GM19351 (cell line): ENCODE measurements around the gene ZNF570.
A peak's percentile ranks its signal among the peaks of the same experiment; 100 is the strongest.

Experiments
- ATAC-seq: cut with Tn5 transposase; IDR thresholded peaks from one replicate; pipeline ENCODE4 v1.9.1; 2021; ENCODE audit warnings: mild to moderate bottlenecking, moderate library complexity; ENCODE audit not compliant: unreplicated experiment

Gene ZNF570

DNA sequence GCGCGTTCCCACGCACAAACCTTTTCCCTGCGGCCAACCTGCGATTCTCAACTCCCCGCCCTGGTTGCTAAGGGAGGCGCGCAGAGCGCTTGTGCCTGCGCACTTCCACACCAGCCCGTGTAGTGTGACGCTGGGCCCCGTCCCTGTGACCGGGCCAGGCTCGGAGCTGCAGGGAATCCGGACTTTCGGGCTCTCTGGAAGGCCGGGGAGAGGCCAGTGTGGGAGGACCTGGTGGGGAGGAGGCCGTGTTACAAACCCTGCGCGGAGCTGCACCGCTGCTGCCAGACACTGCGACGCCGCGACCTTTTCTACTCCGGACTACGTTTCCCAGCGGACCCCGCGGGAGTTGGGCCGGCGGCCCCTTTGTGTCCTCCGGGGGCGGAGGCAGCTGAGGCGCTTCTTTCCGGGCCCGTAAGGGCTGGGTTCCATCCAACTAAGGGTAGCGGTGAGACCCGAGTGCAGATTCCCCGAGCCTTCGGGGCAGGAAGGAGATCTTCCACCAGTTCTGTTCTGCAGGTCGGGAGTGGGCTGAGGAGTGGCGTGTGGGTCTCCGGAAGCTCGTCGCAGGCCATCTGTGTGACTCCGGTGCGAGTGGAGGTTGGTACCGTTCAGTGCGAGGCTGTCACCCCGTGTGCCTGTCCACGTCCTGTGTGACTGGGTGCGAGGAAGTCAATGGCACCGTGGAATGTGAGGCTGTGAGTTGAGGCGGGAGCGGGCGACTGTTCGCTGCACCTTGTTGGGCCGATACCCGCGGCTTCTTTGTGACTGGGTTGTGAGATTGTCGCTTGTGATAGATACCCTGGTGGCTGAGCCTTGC lies at the start of gene ZNF570:
Gene ZNF570 (plus strand): TSS at position 396 of the 817 bp plus-strand sequence. CDS start 999 bp downstream, outside the sequence.
- peak; percentile 64 for ATAC-seq

DNA sequence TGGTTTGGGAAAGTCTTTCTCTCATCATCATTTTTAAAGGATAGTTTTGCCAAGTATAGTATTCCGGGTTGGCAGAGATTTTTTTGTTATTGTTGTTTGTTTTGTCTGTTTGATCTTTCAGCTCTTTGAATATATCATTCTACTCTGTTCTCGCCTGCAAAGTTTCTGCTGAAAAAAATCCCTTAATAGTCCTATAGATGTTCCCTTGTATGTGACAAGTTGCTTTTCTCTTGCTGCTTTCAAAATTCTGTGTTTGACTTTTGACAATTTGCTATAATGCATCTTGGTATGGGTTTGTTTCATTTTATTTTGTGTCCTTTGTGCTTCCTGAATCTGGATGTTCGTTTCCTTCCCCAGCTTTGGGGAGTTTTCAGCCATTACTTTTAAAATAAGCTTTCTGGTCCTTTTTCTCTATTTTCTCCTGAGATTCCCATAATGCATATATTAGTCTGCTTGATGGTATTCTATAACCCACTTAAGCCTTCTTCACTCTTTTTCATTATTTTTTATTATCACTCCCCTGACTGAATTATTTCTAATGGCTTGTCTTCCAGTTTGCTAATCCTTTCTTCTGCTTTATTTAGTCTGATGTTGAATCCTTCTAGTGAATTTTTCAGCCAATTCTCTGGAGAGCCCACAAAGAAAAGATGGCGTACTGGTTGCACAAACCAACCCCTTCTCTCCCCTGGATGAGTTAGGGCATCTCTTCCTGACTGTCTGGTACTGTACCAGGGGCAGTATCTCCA lies 16.5 kb upstream of the ZNF570 start:
- no peak for ATAC-seq

DNA sequence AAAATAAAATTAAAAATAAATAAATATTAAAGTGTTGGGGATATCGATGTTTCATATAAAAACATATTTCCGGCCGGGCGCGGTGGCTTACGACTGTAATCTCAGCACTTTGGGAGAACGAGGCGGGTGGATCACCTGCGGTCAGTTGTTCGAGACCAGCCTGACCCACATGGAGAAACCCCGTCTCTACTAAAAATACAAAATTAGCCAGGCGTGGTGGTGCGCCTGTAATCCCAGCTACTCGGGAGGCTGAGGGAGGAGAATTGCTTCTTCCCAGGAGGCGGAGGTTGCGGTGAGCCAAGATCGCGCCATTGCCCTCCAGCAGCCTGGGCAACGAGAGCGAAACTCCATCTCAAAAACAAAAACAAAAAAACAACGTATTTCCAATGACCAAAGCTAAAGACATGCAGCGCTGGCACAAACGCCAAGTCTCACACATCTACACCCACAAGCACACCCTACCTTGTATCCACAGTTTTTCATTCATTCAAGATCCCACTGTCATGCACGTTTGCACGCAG lies 2.8 kb upstream of the ZNF570 start:
- ATAC-seq, result no peak

DNA sequence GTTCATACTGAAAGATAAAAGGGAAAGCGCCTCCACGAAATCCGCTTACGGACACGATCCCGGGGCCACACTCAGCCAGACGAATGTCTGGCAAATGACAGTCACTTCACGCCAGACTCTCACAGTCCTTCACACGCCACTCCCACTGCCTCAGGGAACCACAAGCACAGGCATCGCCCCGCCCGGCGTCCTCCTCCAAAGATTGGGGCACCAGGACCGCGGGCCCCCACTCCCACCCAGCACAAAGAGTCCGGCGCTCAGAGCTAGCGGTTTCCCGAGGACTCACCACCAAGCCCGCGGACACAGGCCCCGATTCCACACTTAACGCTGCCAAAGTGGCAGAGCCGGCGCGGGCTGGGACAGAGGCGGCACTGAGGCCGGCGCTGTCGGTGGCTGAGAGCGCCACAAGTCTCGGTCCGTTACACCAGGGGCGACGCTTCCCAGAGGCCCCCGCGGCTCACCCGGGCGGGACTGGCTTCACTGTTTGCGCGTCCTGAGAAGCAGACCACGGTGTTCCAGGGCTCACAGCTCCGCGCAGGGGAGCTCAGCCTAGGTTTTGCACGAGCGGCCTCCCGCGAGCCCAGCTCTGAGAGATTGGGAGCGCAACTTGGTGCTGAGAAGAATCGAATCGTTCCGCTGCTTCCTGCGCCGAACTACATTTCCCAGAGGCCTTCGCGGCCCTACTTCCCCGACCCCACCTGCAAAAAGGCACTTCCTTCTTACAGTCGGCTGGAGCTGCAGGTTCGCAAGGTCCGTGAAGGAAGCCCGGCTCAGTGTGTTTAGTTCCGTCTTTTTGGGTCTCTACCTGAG lies 2.2 kb upstream of the ZNF570 start, which contains the start of gene ZNF569:
Gene ZNF569 (minus strand): TSS at position 647 of the 810 bp plus-strand sequence. CDS start 22,523 bp downstream, outside the sequence.
- peak; percentile 61 for ATAC-seq

DNA sequence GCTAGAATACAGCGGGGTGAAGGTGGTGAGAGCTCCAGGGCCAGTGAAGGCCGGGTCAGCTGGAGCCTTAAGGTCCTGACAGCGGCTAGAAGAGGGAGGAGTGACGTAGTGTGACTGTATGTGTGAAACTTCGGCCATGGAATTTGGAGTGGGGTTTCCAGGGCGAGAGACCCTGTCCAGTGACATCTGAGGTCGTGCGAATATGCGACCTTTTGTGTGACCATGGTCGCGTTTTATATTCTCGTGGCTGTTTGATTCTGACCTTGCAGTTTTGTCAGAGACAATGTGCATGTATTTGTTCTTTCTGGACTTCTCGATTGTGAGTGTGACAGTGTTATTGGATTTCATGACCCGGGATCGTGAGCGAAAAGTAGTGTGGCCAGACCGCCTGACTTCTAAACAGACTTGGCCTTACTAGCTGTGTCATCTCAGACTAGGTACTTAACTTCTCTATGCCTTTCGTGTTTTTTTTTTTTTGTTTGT lies 1.5 kb upstream of the ZNF570 start:
- ATAC-seq, result no peak

DNA sequence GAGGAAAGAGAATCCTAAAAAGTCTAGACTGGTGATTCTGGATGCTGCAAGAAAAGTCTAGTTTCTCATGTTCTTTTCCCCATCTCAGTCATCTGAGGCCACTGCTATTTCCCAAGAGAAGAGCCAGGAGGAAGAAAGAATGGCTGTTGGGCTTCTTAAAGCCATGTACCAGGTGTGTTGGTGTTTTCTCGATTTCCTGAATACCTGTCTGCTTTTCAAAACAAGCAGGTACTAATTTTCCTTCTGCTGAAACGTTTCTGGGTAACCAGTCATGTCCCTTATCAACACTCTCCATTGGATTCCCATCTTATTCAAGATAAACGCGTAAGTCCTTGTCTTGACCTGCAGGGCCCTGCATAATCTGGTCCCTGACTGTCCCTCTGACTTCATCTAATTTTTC lies 1.1 kb downstream of the ZNF570 start:
- no peak for ATAC-seq

DNA sequence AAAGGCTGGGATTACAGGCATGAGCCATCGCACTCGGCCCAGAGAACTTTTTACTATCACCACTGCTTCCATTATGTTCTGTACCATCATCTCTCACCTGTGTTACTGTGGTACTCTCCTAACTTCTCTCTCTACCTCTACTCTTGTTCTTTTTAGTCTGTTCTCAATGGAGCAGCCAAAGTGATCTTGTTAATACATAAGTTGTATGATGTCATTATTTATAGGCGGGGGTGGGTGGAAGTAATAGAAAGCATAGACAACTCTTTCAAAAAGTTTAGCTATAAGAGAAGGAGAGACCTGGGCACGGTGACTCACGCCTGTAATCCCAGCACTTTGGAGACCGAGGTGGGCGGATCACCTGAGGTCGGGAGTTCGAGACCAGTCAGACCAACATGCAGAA lies 3.0 kb downstream of the ZNF570 start:
- no peak for ATAC-seq

DNA sequence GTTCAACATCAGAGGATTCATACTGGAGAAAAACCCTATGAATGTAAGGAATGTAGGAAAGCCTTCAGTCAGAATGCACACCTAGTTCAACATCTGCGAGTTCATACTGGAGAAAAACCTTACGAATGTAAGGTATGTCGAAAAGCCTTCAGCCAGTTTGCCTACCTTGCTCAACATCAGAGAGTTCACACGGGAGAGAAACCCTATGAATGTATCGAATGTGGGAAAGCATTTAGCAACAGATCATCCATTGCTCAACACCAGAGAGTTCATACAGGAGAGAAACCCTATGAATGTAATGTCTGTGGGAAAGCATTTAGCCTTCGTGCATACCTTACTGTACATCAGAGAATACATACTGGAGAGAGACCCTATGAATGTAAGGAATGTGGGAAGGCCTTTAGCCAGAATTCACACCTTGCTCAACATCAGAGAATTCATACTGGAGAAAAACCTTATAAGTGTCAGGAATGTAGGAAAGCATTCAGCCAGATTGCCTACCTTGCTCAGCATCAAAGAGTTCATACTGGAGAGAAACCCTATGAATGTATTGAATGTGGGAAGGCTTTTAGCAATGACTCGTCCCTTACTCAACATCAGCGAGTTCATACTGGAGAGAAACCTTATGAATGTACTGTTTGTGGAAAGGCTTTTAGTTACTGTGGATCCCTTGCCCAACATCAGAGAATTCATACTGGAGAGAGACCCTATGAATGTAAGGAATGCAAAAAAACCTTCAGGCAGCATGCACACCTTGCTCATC lies 15.4 kb downstream of the ZNF570 start:
- ATAC-seq, result no peak

DNA sequence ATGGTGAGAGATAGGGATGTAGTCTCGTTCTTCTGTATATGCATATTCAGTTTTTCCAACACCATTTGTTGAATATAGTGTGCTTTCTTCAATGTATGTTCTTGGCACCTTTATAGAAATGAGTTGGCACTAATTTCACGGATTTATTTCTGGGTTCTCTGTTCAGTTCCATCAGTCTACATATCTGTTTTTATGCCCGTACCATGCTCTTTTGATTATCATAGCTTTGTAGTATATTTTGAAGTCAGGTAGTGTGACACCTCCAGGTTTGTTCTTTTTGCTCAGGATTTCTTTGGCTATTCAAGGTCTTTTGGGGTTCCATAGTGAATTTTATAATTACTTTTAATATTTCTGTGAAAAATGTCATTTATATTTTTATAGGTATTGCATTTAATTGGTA lies 23.1 kb downstream of the ZNF570 start:
- no peak for ATAC-seq

DNA sequence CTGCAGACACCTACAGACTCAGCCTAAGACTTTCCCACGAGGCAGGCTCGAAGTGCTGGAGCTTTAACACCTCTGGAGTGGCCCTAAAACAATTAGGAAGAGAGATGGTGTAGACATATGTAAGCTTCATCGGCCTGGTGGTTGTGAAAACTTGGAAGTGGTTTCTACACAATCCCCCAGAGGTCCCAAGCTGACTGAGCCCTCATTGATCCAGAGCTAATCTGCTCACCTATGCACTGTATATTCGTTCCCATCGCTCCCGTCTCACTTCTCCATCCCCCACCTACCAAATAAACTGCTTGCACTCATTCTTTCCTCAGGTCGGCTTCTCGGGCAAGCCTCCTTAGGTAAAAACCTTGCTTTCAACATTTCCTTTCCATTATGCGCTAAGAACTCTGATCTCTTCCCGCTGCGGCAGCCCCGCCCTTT lies 36.8 kb downstream of the ZNF570 start:
- peak; percentile 28 for ATAC-seq

DNA sequence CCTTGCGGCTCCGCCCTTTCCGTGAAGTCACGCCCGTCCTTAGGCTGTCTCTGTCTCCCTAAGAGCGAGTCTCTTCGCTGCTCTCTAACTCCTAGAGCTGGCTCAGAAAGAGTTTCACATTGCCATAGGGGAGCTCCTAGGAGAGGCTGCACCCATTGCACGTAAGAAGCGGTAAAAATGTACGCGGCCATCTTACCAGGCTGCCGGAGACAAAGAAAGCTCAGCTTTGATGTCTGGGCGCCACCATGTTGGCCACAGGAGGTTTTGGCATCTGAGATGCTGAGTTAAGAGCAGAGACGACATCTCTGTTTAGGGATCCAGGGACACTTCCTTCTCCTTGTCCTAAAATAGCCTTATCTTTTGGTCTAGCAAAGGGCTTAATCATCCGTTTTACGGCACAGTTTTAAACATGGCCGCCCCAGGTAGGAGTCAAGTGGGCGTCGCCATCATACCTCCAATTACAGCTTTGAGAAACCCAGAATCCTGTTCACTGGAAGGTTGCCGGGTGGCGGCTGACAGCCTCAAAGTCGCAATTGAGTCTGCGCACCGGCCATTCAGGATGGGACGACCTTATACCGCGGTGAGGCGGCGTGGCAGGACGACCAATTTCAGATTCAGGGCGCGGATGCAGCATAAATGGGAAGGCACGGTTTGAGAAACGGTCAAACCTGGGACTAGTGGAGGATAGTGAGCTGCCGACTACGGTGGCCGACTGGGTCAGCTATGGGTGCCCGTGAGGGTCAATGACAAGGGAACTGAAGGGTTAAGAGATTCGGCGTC lies 37.4 kb downstream of the ZNF570 start, which contains the start of gene ZNF793:
Gene ZNF793 (plus strand): TSS at position 553 of the 780 bp plus-strand sequence. CDS start 16,501 bp downstream, outside the sequence.
- peak; percentile 80 for ATAC-seq

DNA sequence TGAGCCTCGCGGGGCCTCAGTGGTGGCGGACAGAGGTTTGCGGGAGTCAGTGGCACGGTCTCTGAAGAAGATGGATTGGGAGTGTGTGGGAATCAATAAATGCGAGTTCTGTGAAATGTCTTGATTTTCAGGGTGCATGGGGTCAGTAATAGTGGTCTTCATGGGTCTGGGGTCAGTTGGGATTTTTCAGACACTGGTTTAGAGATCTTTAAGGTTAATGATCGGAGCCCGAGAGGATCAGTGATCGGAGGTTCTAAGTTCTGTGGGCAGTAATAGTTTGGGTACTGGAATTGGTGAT lies 38.0 kb downstream of the ZNF570 start:
- ATAC-seq, result no peak

DNA sequence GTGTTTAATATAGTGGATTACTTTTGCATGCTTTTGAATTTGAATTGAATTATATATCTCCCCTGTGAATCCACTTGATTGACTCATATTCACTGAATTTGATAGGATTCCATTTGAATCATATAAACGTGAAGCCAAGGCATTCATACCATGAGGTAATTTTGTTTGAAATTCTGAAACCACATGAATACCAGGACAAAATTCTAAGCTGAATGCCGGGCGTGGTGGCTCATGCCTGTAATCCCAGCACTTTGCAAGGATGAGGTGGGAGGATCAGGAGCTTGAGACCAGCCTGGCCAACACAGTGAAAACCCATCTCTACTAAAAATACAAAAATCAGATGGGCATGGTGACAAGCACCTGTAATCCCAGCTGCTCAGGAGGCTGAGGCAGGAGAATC lies 42.0 kb downstream of the ZNF570 start:
- no peak for ATAC-seq

DNA sequence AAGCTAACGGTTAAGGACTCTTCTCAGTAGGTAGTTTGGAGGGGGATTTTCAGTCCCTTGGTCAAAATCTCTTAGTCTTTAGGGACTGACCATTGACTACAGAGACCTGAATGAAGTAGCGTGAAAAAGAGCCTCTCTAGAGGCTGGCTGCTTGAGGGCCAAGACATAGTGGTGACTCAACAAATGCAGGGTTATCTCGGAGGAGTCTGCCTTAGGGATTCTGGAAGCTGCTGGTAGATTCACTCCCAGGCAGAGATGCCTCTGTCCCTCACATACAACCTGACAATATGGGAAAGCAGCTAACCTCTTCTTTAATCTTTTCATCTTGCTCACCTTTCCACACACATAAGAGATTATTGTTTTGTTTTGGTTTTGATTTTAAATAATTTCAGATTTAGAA lies 42.7 kb downstream of the ZNF570 start:
- ATAC-seq, result no peak

DNA sequence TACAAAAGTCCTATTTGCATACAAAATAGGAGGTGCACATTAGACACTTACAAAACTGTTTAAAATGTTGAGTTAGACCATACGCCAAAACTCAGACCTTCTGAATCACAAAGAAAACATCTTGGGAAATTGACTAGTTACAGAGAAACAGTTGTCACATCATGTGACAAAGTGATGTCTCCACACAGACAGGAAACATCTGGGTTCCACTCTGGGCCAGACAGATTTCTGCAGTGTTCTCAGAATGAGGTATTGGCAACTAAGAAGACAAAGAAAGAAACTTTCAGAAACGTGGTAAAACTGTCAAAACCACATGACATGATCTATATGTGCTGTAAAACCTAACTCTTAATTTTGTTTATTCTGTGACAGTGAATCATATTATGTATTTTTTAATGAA lies 44.2 kb downstream of the ZNF570 start:
- ATAC-seq, result no peak

DNA sequence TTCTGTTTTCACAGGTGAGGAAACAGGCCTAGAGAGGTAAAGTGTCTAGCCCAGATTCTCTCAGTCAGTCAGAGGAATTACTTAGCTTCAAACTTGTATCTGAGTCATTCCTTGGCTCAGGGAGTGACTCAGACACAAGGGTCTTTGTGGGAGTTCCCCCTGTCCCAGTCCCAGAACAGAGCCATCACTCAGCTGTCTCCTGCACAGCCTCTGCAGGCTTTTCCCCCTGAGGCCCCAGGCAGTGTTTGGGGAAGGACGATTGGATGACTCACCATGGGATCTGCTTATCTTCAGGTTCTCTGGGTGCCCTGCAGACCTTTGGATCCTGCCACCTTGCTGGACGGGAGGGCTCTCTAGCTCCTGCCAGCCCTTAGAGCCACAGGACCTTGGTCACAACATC lies 50.7 kb downstream of the ZNF570 start:
- no peak for ATAC-seq

DNA sequence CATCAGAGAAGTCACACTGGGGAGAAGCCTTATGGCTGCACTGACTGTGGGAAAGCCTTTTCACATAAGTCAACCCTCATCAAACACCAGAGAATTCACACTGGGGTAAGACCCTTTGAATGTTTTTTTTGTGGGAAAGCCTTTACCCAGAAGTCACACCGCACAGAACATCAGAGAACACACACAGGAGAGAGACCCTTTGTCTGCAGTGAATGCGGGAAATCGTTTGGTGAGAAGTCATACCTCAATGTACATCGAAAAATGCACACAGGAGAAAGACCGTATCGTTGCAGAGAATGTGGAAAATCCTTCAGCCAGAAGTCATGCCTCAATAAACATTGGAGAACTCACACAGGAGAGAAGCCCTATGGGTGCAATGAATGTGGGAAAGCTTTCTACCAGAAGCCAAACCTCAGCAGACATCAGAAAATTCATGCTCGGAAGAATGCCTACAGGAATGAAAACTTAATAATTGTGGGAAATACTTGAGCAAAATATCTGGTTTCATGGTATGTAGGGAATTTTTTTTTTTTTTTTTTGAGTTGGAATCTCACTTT lies 68.3 kb downstream of the ZNF570 start:
- ATAC-seq, result no peak
